Peyer's patch (tissue), 4 donors: ENCODE data around the gene CRMP1. TPM values are rescaled to one million over a fixed set of nuclear protein-coding genes. Genes with fewer than 3 reads are reported as not detected.

Experiments used
- DNase-seq, 3 donors: peaks; one replicate each; pipeline ENCODE4 v3.0.0-alpha.2; 2017 to 2019
- H3K27ac ChIP-seq, 4 donors: fragments of 200-600 bp; sonication (generic); one replicate each; pipeline ENCODE4 v1.5.1; 2016 to 2019
- H3K27me3 ChIP-seq, 2 donors: fragments of 200-600 bp; sonication (generic); one replicate each; pipeline ENCODE4 v1.5.1; 2019
- H3K36me3 ChIP-seq, 3 donors: fragments of 200-600 bp; sonication (generic); one replicate each; pipeline ENCODE4 v1.5.1; 2016 to 2019
- H3K4me1 ChIP-seq, 4 donors: fragments of 200-600 bp; sonication (generic); one replicate each; pipeline ENCODE4 v1.5.1; 2016 to 2019
- H3K4me3 ChIP-seq, 4 donors: fragments of 200-600 bp; sonication (generic); 1 replicate in 3 of 4; 2 replicates in 1 of 4; pipeline ENCODE4 v1.5.1; 2016 to 2019; ENCODE audit warnings: mild to moderate bottlenecking in 1 of 4
- H3K9me3 ChIP-seq, 4 donors: fragments of 200-600 bp; sonication (generic); one replicate each; pipeline ENCODE4 v1.5.1; 2016 to 2019; ENCODE audit warnings: mild to moderate bottlenecking in 1 of 4
- CTCF ChIP-seq, 6 experiments: fragments of 450-650 bp in 4 of 6; fragments of 200-600 bp in 2 of 6; sonication (generic) in 1 of 6; IDR thresholded peaks; one replicate each; pipeline ENCODE4 v1.5.1; 2017 to 2019; ENCODE audit warnings: antibody characterized with exemption in 6 of 6, mild to moderate bottlenecking in 3 of 6, moderate library complexity in 1 of 6
- POLR2A ChIP-seq, 2 donors: fragments of 450-650 bp; IDR thresholded peaks; one replicate each; pipeline ENCODE4 v1.5.1; 2017; ENCODE audit warnings: antibody characterized with exemption in 2 of 2, mild to moderate bottlenecking in 2 of 2, moderate library complexity in 2 of 2
- total RNA-seq, 4 donors: library from RNA; depleted of rRNA; stranded (reverse); fragments of >200 nt; gene quantifications; one replicate each; pipeline ENCODE4 v1.1.0, GENCODE V29; 2016

CRMP1 gene
- total RNA-seq, 4 donors from 2014 or later, result 1.5 to 5.8 (median 1.6) TPM; not detected in 1

GRCh38 chr4:5932035-5932568 lies 39.2 kb upstream of the CRMP1 start:
- Histone ChIP-seq H3K9me3 (no peaks in the 10 kb centered on the region), H3K36me3 (no peaks in the 10 kb centered on the region), H3K27ac (no peak overlapping the region), H3K4me1 (no peaks in the 10 kb centered on the region), H3K27me3 (no peaks in the 10 kb centered on the region), H3K4me3 (no peak overlapping the region)
- TF ChIP-seq POLR2A (IDR thresholded peaks at IDR 0.05) (no peak), CTCF (IDR thresholded peaks at IDR 0.05) (no peak)
- DNase-seq, result no peak

GRCh38 chr4:5931526-5931925 lies 38.6 kb upstream of the CRMP1 start:
- Histone ChIP-seq H3K27ac (no peak overlapping the region), H3K4me3 (no peak overlapping the region), H3K36me3 (no peaks in the 10 kb centered on the region), H3K4me1 (no peaks in the 10 kb centered on the region), H3K9me3 (no peaks in the 10 kb centered on the region), H3K27me3 (no peaks in the 10 kb centered on the region)
- DNase-seq, result no peak
- TF ChIP-seq CTCF (IDR thresholded peaks at IDR 0.05) (no peak), POLR2A (IDR thresholded peaks at IDR 0.05) (no peak)

GRCh38 chr4:5930876-5931275 lies 38.0 kb upstream of the CRMP1 start:
- no peaks in the 10 kb centered on the region for H3K27me3 ChIP-seq
- no peak for DNase-seq

GRCh38 chr4:5930456-5930855 lies 37.6 kb upstream of the CRMP1 start:
- no peak for TF ChIP-seq POLR2A (IDR thresholded peaks at IDR 0.05)
- no peak for TF ChIP-seq CTCF (IDR thresholded peaks at IDR 0.05)
- Histone ChIP-seq H3K27ac (no peak overlapping the region), H3K9me3 (no peaks in the 10 kb centered on the region), H3K4me3 (no peak overlapping the region), H3K27me3 (no peaks in the 10 kb centered on the region), H3K4me1 (no peaks in the 10 kb centered on the region), H3K36me3 (no peaks in the 10 kb centered on the region)
- no peak for DNase-seq

More at GRCh38 chr4:5930876-5931275, 38.0 kb upstream of the CRMP1 start:
- no peaks in the 10 kb centered on the region for H3K9me3 ChIP-seq
- no peaks in the 10 kb centered on the region for H3K36me3 ChIP-seq
- H3K4me3 ChIP-seq, result no peak overlapping the region
- no peaks in the 10 kb centered on the region for H3K4me1 ChIP-seq
- TF ChIP-seq POLR2A (IDR thresholded peaks at IDR 0.05) (no peak), CTCF (IDR thresholded peaks at IDR 0.05) (no peak)
- H3K27ac ChIP-seq, result no peak overlapping the region

GRCh38 chr4:5928844-5929420 lies 36.0 kb upstream of the CRMP1 start:
- Histone ChIP-seq H3K9me3 (no peaks in the 10 kb centered on the region), H3K4me1 (no peaks in the 10 kb centered on the region), H3K4me3 (no peak overlapping the region), H3K27me3 (no peaks in the 10 kb centered on the region), H3K27ac (no peak overlapping the region), H3K36me3 (no peaks in the 10 kb centered on the region)
- no peak for DNase-seq
- TF ChIP-seq POLR2A (IDR thresholded peaks at IDR 0.05), result no peak
- no peak for TF ChIP-seq CTCF (IDR thresholded peaks at IDR 0.05)
